Stomach smooth muscle (tissue), 2 donors: ENCODE results near the gene IFITM10.

ENCODE experiments used
- H3K27ac ChIP-seq: one replicate; pipeline ENCODE4 v1.7.0; 2013; ENCODE audit warnings: mild to moderate bottlenecking, low read length, inconsistent platforms
- H3K27me3 ChIP-seq, 2 donors: one replicate each; pipeline ENCODE4 v1.7.0; 2013; ENCODE audit warnings: low read length in 2 of 2; ENCODE audit not compliant: insufficient read depth in 2 of 2, control insufficient read depth in 1 of 2
- H3K36me3 ChIP-seq, 2 donors: one replicate each; pipeline ENCODE4 v1.7.0; 2013; ENCODE audit warnings: low read length in 2 of 2; ENCODE audit not compliant: control insufficient read depth in 2 of 2, insufficient read depth in 2 of 2
- H3K4me1 ChIP-seq: one replicate; pipeline ENCODE4 v1.7.0; 2013; ENCODE audit warnings: low read length; ENCODE audit not compliant: control insufficient read depth, insufficient read depth
- H3K4me3 ChIP-seq, 2 donors: one replicate each; pipeline ENCODE4 v1.7.0; 2013; ENCODE audit warnings: low read length in 2 of 2
- H3K9ac ChIP-seq, 2 donors: one replicate each; pipeline ENCODE4 v1.7.0; 2013; ENCODE audit warnings: low read length in 2 of 2, mild to moderate bottlenecking in 1 of 2
- H3K9me3 ChIP-seq, 2 donors: one replicate each; pipeline ENCODE4 v1.7.0; 2013; ENCODE audit warnings: low read length in 2 of 2; ENCODE audit not compliant: control insufficient read depth in 2 of 2
- donor health status: healthy.
- donor health status: Pancreatic carcinoma.

The IFITM10 gene

GRCh38 chr11:1696608-1697570 is 53.5 kb downstream of the IFITM10 start, which contains the start of gene KRTAP5-6:
KRTAP5-6 (plus strand) TSS chr11:1697195; CDS start chr11:1697246, 51 bp downstream.
- Histone ChIP-seq H3K9me3 (no peaks in the 10 kb centered on the region), H3K9ac (no peak within 1 kb of the TSS), H3K36me3 (no peaks in the 10 kb centered on the region), H3K27ac (no peak within 1 kb of the TSS), H3K4me1 (peaks cover 11% of the 10 kb centered on the region), H3K27me3 (peaks cover 9% of the 10 kb centered on the region in 2 donors), H3K4me3 (no peak within 1 kb of the TSS)

GRCh38 chr11:1695548-1696108 is 54.8 kb downstream of the IFITM10 start:
- no peaks in the 10 kb centered on the region for H3K9me3 ChIP-seq
- no peak overlapping the region for H3K9ac ChIP-seq
- no peak overlapping the region for H3K27ac ChIP-seq
- no peak overlapping the region for H3K4me3 ChIP-seq
- no peaks in the 10 kb centered on the region for H3K36me3 ChIP-seq
- peaks cover 8 to 9% of the 10 kb centered on the region in 2 donors for H3K27me3 ChIP-seq
- peaks cover 11% of the 10 kb centered on the region for H3K4me1 ChIP-seq

DNA sequence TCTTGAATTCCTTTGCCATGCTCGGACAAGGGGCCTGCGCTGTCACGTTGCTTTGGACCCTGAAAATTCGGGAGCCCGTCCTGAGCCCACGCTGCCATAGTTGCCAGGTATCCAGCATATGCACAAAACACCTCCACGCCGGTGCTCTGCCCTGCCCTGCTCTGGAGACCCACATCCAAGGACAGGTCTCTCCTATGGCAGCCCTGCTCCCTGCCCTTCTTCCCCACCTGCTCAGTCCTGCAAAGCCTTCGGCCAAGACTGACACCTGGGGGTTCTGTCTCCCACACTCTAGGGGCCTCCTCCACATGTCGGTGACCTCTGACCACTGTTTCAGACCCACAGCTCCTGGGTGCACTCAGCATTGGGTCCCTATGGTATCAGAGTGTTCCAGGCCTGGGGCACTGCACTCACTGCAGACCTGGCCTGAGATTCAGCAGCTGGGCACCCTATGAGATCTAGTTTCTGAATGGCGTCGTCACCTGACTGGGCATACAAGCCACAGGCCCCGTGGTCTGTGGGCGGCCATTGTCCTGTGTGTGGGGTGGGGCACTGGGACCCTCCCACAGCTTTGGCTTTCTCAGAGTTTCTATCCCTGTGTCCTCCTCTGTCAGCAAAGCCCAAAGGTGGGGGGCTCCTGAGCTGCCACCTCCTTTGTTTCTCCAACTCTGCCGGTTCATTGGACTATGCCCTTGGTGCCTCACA is 55.4 kb downstream of the IFITM10 start:
- no peak overlapping the region for H3K9ac ChIP-seq
- no peak overlapping the region for H3K27ac ChIP-seq
- H3K4me3 ChIP-seq: no peak overlapping the region
- no peaks in the 10 kb centered on the region for H3K36me3 ChIP-seq
- H3K27me3 ChIP-seq: peaks cover 5 to 11% of the 10 kb centered on the region in 2 donors
- H3K4me1 ChIP-seq: peaks cover 11% of the 10 kb centered on the region
- no peaks in the 10 kb centered on the region for H3K9me3 ChIP-seq

DNA sequence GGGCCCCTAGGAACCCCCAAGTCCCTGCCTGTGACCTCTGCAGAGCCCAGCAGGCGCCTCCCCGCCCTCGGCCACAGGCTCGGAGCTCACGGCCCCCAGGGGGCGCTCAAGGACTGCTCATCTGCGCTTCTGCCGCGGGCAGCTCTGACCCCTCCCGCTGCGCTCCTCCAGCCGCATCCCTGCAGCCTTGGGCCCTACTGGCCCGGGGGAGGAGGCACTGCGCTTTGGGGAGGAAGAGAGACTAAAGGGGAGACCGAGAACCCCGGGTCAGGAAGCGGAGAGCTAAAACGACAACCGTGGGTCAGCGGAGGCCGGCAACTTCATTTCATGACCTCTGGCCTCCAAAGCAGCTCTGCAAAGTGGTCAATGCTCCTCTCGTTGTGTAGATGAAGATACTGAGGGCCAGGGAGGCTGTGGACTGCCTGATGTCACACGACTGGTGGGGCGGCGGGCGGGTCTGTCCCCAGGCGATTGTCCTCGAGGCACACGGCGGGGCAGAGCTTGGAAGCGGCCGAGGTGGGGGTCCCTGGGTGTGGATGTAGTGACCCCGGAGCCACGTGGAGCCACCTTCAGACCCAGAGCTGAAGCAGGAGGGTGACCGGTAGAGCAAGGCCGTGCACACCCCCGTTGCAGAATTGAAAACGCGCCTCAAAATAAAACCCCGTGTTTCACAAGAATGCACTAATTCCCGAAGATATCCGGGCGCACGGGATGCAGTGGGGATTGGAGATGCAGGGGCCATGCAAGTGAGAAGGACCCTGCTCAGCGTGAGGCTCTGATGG is 56.1 kb downstream of the IFITM10 start:
- peaks cover 0 to 7% of the 10 kb centered on the region in 2 donors for H3K27me3 ChIP-seq
- H3K9ac ChIP-seq: peak overlapping the region in 1 of 2 donors; percentile 79
- no peaks in the 10 kb centered on the region for H3K9me3 ChIP-seq
- H3K4me1 ChIP-seq: peaks cover 11% of the 10 kb centered on the region
- H3K27ac ChIP-seq: no peak overlapping the region
- H3K36me3 ChIP-seq: no peaks in the 10 kb centered on the region
- H3K4me3 ChIP-seq: peak overlapping the region; percentile 70 to 72

GRCh38 chr11:1693327-1694063 is 56.9 kb downstream of the IFITM10 start:
- Histone ChIP-seq H3K4me3 (peak overlapping the region; percentile 70 to 72), H3K9me3 (no peaks in the 10 kb centered on the region), H3K36me3 (no peaks in the 10 kb centered on the region), H3K27ac (no peak overlapping the region), H3K27me3 (peaks cover 0 to 7% of the 10 kb centered on the region in 2 donors), H3K4me1 (peaks cover 11% of the 10 kb centered on the region), H3K9ac (peak overlapping the region; percentile 73 to 79)

- Histone ChIP-seq H3K9me3 (no peaks in the 10 kb centered on the region), H3K27me3 (peaks cover 0 to 7% of the 10 kb centered on the region in 2 donors), H3K4me1 (peaks cover 11% of the 10 kb centered on the region), H3K27ac (no peak overlapping the region), H3K9ac (no peak overlapping the region), H3K36me3 (no peaks in the 10 kb centered on the region), H3K4me3 (no peak overlapping the region)
Observed at GRCh38 chr11:1692708-1693326, 57.6 kb downstream of the IFITM10 start.

DNA sequence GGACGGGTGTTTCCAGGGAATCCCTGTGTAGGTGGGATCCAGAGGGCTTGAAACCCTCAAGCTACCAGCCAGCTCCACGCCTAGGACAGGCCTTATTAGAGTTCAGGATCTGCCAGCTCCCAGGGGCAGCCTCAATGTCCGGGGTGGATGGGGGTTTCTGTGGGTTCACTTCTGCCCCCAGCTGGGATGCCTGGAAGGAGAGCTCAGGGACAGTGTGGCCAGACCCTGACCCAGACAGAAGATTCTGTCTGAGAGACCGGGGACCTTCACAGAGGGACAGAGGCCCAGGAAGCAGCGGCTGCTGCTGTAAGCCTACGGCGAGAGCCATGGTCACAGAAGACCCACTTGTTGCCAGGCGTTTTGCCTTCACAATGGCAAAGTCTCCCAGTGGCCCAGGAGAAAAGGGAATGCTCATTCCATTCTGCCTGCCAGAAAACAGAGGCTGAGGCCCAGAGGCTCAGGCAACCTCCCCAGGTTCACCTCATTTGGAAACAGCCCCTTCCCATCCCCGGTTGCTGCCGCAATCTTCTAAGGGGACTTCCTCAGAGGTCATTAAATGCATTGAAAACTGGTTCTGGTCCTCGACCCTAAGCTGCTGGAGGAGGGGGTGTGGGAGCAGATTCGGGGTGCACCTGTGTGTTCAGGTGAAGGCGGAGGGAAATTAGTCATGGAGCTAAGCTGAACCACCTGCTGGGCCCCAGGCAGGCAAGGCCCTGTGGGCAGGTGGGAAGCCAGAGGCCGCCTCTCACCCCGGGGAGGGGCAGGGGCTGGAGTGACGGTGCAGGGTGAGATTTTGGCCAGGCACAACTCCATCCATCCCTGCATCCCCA is 58.3 kb downstream of the IFITM10 start:
- H3K4me3 ChIP-seq: no peak overlapping the region
- peaks cover 11% of the 10 kb centered on the region for H3K4me1 ChIP-seq
- no peaks in the 10 kb centered on the region for H3K9me3 ChIP-seq
- H3K36me3 ChIP-seq: no peaks in the 10 kb centered on the region
- no peak overlapping the region for H3K27ac ChIP-seq
- peaks cover 0 to 7% of the 10 kb centered on the region in 2 donors for H3K27me3 ChIP-seq
- H3K9ac ChIP-seq: no peak overlapping the region

- no peak overlapping the region for H3K4me3 ChIP-seq
- H3K9ac ChIP-seq: no peak overlapping the region
- H3K4me1 ChIP-seq: peaks cover 11% of the 10 kb centered on the region
- H3K9me3 ChIP-seq: no peaks in the 10 kb centered on the region
- peaks cover 0 to 7% of the 10 kb centered on the region in 2 donors for H3K27me3 ChIP-seq
- no peak overlapping the region for H3K27ac ChIP-seq
- H3K36me3 ChIP-seq: no peaks in the 10 kb centered on the region
Observed at GRCh38 chr11:1691026-1691877, 59.1 kb downstream of the IFITM10 start.
